ENCODE results near the gene SLC15A5.

The SLC15A5 gene

GRCh38 chr12:16218934-16219751 lies 58.3 kb downstream of the SLC15A5 start:
- Histone ChIP-seq H3K9ac (ENCODE audit: low read length) (no peak overlapping the region), H4K91ac (ENCODE audit: low read depth, low read length) (no peak overlapping the region), H4K12ac (ENCODE audit: low read depth, low read length) (no peak overlapping the region), H3K27me3 (ENCODE audit: insufficient read depth, low read length) (no peaks in the 10 kb centered on the region), H3K79me1 (ENCODE audit: low read length) (no peaks in the 10 kb centered on the region), H4K8ac (ENCODE audit: low read depth, low read length) (no peak overlapping the region), H3K14ac (ENCODE audit: low read length) (no peak overlapping the region), H2BK120ac (ENCODE audit: insufficient read depth, low read length, poor library complexity) (no peak overlapping the region), H2BK12ac (ENCODE audit: low read length) (no peak overlapping the region), H2AK5ac (ENCODE audit: low read length) (no peak overlapping the region), H3K23ac (ENCODE audit: low read length) (no peak overlapping the region), H3K4me1 (ENCODE audit: control insufficient read depth in 1 of 2, insufficient read depth in 2 of 2, low read length in 2 of 2) (no peaks in the 10 kb centered on the region), H3K27ac (ENCODE audit: low read depth, low read length) (no peak overlapping the region), H3K79me2 (ENCODE audit: control insufficient read depth, insufficient read depth, low read length, poor library complexity) (no peaks in the 10 kb centered on the region), H3K9me3 (ENCODE audit: insufficient read depth, low read depth, low read length) (no peaks in the 10 kb centered on the region), H3K18ac (ENCODE audit: low read length) (no peak overlapping the region), H3K4ac (ENCODE audit: low read depth, low read length) (no peak overlapping the region), H3K4me3 (ENCODE audit: low read depth, low read length) (no peak overlapping the region), H2BK5ac (ENCODE audit: low read depth, low read length, poor library complexity) (no peak overlapping the region), H3K4me2 (ENCODE audit: low read length) (no peak overlapping the region), H3K36me3 (ENCODE audit: control insufficient read depth in 1 of 2, insufficient read depth in 2 of 2, low read length in 2 of 2) (no peaks in the 10 kb centered on the region), H2AFZ (ENCODE audit: insufficient read depth, low read length, poor library complexity) (no peak overlapping the region)
- WGBS (ENCODE audit: extremely low coverage, insufficient coverage, insufficient read length): no CpG with 5 or more reads among the region's 6 CpGs
- DNase-seq: no peak

DNA sequence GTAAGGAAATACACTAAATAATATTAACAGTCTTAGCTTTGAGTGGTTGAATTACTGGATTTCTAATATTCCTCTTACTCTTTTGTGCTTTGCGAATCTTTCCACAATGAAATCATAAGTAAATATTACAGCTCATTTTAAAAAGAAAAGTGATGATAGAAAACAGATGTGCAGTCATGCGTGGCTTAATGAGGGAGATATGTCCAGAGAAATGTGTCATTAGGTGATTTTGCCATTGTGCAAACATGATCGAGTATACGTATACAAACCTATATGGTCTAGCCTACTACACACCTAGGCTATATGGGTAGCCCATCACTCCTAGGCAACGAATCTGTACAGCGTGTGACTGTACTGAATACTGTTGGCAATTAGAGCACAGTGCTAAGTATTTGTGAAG lies 59.3 kb downstream of the SLC15A5 start:
- H3K14ac ChIP-seq (ENCODE audit: low read length): no peak overlapping the region
- no peak overlapping the region for H3K4me3 ChIP-seq (ENCODE audit: low read depth, low read length)
- no peak overlapping the region for H3K4ac ChIP-seq (ENCODE audit: low read depth, low read length)
- no peak overlapping the region for H4K91ac ChIP-seq (ENCODE audit: low read depth, low read length)
- no peak overlapping the region for H3K18ac ChIP-seq (ENCODE audit: low read length)
- H2BK12ac ChIP-seq (ENCODE audit: low read length): no peak overlapping the region
- H4K8ac ChIP-seq (ENCODE audit: low read depth, low read length): no peak overlapping the region
- no peak overlapping the region for H2BK5ac ChIP-seq (ENCODE audit: low read depth, low read length, poor library complexity)
- no peaks in the 10 kb centered on the region for H3K27me3 ChIP-seq (ENCODE audit: insufficient read depth, low read length)
- no peak overlapping the region for H4K12ac ChIP-seq (ENCODE audit: low read depth, low read length)
- H3K4me1 ChIP-seq (ENCODE audit: control insufficient read depth in 1 of 2, insufficient read depth in 2 of 2, low read length in 2 of 2): no peaks in the 10 kb centered on the region
- no peaks in the 10 kb centered on the region for H3K79me1 ChIP-seq (ENCODE audit: low read length)
- DNase-seq: no peak
- no peak overlapping the region for H2AK5ac ChIP-seq (ENCODE audit: low read length)
- H3K9ac ChIP-seq (ENCODE audit: low read length): no peak overlapping the region
- no peaks in the 10 kb centered on the region for H3K79me2 ChIP-seq (ENCODE audit: control insufficient read depth, insufficient read depth, low read length, poor library complexity)
- no peak overlapping the region for H2AFZ ChIP-seq (ENCODE audit: insufficient read depth, low read length, poor library complexity)
- H3K9me3 ChIP-seq (ENCODE audit: insufficient read depth, low read depth, low read length): no peaks in the 10 kb centered on the region
- WGBS (ENCODE audit: extremely low coverage, insufficient coverage, insufficient read length): no CpG with 5 or more reads among the region's 6 CpGs
- H3K23ac ChIP-seq (ENCODE audit: low read length): no peak overlapping the region
- H3K27ac ChIP-seq (ENCODE audit: low read depth, low read length): no peak overlapping the region
- H2BK120ac ChIP-seq (ENCODE audit: insufficient read depth, low read length, poor library complexity): no peak overlapping the region
- no peak overlapping the region for H3K4me2 ChIP-seq (ENCODE audit: low read length)
- no peaks in the 10 kb centered on the region for H3K36me3 ChIP-seq (ENCODE audit: control insufficient read depth in 1 of 2, insufficient read depth in 2 of 2, low read length in 2 of 2)

- no peaks in the 10 kb centered on the region for H3K36me3 ChIP-seq (ENCODE audit: control insufficient read depth in 1 of 2, insufficient read depth in 2 of 2, low read length in 2 of 2)
- H3K4me1 ChIP-seq (ENCODE audit: control insufficient read depth in 1 of 2, insufficient read depth in 2 of 2, low read length in 2 of 2): no peaks in the 10 kb centered on the region
- no peak overlapping the region for H2AK5ac ChIP-seq (ENCODE audit: low read length)
- no peak overlapping the region for H2BK5ac ChIP-seq (ENCODE audit: low read depth, low read length, poor library complexity)
- no peak overlapping the region for H4K91ac ChIP-seq (ENCODE audit: low read depth, low read length)
- no peak overlapping the region for H3K9ac ChIP-seq (ENCODE audit: low read length)
- WGBS (ENCODE audit: extremely low coverage, insufficient coverage, insufficient read length): no CpG with 5 or more reads among the region's 2 CpGs
- H4K12ac ChIP-seq (ENCODE audit: low read depth, low read length): no peak overlapping the region
- DNase-seq: no peak
- H3K18ac ChIP-seq (ENCODE audit: low read length): no peak overlapping the region
- H3K27me3 ChIP-seq (ENCODE audit: insufficient read depth, low read length): no peaks in the 10 kb centered on the region
- no peaks in the 10 kb centered on the region for H3K79me1 ChIP-seq (ENCODE audit: low read length)
- H3K79me2 ChIP-seq (ENCODE audit: control insufficient read depth, insufficient read depth, low read length, poor library complexity): no peaks in the 10 kb centered on the region
- no peak overlapping the region for H2BK120ac ChIP-seq (ENCODE audit: insufficient read depth, low read length, poor library complexity)
- no peak overlapping the region for H4K8ac ChIP-seq (ENCODE audit: low read depth, low read length)
- H2BK12ac ChIP-seq (ENCODE audit: low read length): no peak overlapping the region
- H3K14ac ChIP-seq (ENCODE audit: low read length): no peak overlapping the region
- no peak overlapping the region for H3K4ac ChIP-seq (ENCODE audit: low read depth, low read length)
- no peak overlapping the region for H3K23ac ChIP-seq (ENCODE audit: low read length)
- H3K9me3 ChIP-seq (ENCODE audit: insufficient read depth, low read depth, low read length): no peaks in the 10 kb centered on the region
- H3K27ac ChIP-seq (ENCODE audit: low read depth, low read length): no peak overlapping the region
- H3K4me3 ChIP-seq (ENCODE audit: low read depth, low read length): no peak overlapping the region
- no peak overlapping the region for H2AFZ ChIP-seq (ENCODE audit: insufficient read depth, low read length, poor library complexity)
- no peak overlapping the region for H3K4me2 ChIP-seq (ENCODE audit: low read length)
Observed at GRCh38 chr12:16211731-16212130, 65.8 kb downstream of the SLC15A5 start.

DNA sequence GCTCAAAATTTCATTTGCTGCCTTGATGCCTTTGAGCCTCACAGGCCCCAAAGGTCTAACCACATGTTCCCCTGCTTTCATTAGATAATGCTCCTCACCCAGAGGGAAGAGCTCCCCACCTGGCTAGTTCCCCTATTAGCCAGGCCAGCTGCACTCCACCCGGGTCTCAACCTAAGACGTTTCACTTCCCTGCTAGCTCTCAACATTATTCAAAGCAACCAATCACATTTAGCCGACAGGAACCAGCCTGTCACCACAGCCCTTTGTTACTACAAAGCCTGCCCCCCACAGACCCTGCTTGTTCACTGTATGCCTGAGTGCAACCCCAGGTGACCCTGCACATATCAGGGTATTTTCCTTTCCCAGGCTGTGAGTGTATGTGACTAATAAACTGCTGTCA lies 78.6 kb downstream of the SLC15A5 start:
- H3K18ac ChIP-seq (ENCODE audit: low read length): no peak overlapping the region
- WGBS (ENCODE audit: extremely low coverage, insufficient coverage, insufficient read length): no CpG with 5 or more reads among the region's 3 CpGs
- no peak overlapping the region for H2BK120ac ChIP-seq (ENCODE audit: insufficient read depth, low read length, poor library complexity)
- no peaks in the 10 kb centered on the region for H3K79me1 ChIP-seq (ENCODE audit: low read length)
- no peaks in the 10 kb centered on the region for H3K36me3 ChIP-seq (ENCODE audit: control insufficient read depth in 1 of 2, insufficient read depth in 2 of 2, low read length in 2 of 2)
- H2AFZ ChIP-seq (ENCODE audit: insufficient read depth, low read length, poor library complexity): no peak overlapping the region
- H3K4ac ChIP-seq (ENCODE audit: low read depth, low read length): no peak overlapping the region
- H4K91ac ChIP-seq (ENCODE audit: low read depth, low read length): no peak overlapping the region
- H3K23ac ChIP-seq (ENCODE audit: low read length): no peak overlapping the region
- no peak overlapping the region for H2BK5ac ChIP-seq (ENCODE audit: low read depth, low read length, poor library complexity)
- H3K27me3 ChIP-seq (ENCODE audit: insufficient read depth, low read length): no peaks in the 10 kb centered on the region
- H3K4me3 ChIP-seq (ENCODE audit: low read depth, low read length): no peak overlapping the region
- no peak overlapping the region for H4K12ac ChIP-seq (ENCODE audit: low read depth, low read length)
- H3K27ac ChIP-seq (ENCODE audit: low read depth, low read length): no peak overlapping the region
- H3K9ac ChIP-seq (ENCODE audit: low read length): no peak overlapping the region
- no peak overlapping the region for H3K14ac ChIP-seq (ENCODE audit: low read length)
- H2BK12ac ChIP-seq (ENCODE audit: low read length): no peak overlapping the region
- no peak overlapping the region for H3K4me2 ChIP-seq (ENCODE audit: low read length)
- DNase-seq: no peak
- no peak overlapping the region for H4K8ac ChIP-seq (ENCODE audit: low read depth, low read length)
- H3K4me1 ChIP-seq (ENCODE audit: control insufficient read depth in 1 of 2, insufficient read depth in 2 of 2, low read length in 2 of 2): no peaks in the 10 kb centered on the region
- H2AK5ac ChIP-seq (ENCODE audit: low read length): no peak overlapping the region
- no peaks in the 10 kb centered on the region for H3K9me3 ChIP-seq (ENCODE audit: insufficient read depth, low read depth, low read length)
- H3K79me2 ChIP-seq (ENCODE audit: control insufficient read depth, insufficient read depth, low read length, poor library complexity): no peaks in the 10 kb centered on the region

Data from trophoblast cell (in vitro differentiated cells and primary cell).